RWPE1 (cell line): ENCODE data around the gene MRPS17.
A peak's percentile ranks its signal among the peaks of the same experiment; 100 is the strongest.

ENCODE experiments used
- CTCF ChIA-PET: fragments of 350-600 bp; sonication (Branson Sonifier 250); formaldehyde crosslinking; extraction: SDS; loops from one replicate; lab custom pipeline; 2021; lab: Yijun Ruan, JAX
- POLR2A ChIA-PET: fragments of 400-600 bp; formaldehyde crosslinking; extraction: SDS; loops from one replicate; lab custom pipeline; 2020; ENCODE audit warnings: antibody characterized with exemption; ENCODE audit not compliant: low non-redundant PET; lab: Yijun Ruan, JAX
- DNase-seq: peaks from one replicate; pipeline ENCODE4 v3.0.0; 2012; ENCODE audit warnings: low spot score
- H3K27ac ChIP-seq: fragments of 450-650 bp; 2 replicates; pipeline ENCODE4 v1.5.1; 2017
- TF ChIP-seq, protein P1 (sequence below): fragments of 450-650 bp; conservative IDR thresholded peaks from 2 replicates; pipeline ENCODE4 v1.5.1; 2017; ENCODE audit warnings: low read depth, mild to moderate bottlenecking

The MRPS17 gene

DNA sequence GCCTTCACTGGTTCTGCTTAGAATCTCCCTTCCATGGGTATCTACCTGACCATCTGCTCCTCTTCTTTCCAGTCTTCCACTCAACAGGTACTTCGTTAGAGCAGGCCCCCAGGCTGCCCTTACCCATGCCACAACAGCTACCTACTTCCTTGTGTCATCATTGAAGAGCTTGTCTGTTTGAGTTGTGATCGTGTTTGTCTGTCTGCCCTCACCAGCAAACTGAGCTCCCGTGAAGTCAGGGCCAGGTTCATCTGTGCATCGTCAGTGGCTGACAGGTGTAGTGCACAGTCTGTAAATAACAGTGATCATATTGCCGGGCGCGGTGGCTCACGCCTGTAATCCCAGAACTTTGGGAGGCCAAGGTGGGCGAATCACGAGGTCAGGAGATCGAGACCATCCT, 17.7 kb downstream of the MRPS17 start:
- ChIA-PET CTCF (interaction anchor here (0.9 kb wide), 1 partner anchor 188 kb away, joined by 3 read pairs; no protein-coding TSS in a partner anchor), POLR2A (no interaction called here)
- DNase-seq, result no peak
- peak overlapping the region; percentile 99 for H3K27ac ChIP-seq
- TF ChIP-seq, protein P1, sequence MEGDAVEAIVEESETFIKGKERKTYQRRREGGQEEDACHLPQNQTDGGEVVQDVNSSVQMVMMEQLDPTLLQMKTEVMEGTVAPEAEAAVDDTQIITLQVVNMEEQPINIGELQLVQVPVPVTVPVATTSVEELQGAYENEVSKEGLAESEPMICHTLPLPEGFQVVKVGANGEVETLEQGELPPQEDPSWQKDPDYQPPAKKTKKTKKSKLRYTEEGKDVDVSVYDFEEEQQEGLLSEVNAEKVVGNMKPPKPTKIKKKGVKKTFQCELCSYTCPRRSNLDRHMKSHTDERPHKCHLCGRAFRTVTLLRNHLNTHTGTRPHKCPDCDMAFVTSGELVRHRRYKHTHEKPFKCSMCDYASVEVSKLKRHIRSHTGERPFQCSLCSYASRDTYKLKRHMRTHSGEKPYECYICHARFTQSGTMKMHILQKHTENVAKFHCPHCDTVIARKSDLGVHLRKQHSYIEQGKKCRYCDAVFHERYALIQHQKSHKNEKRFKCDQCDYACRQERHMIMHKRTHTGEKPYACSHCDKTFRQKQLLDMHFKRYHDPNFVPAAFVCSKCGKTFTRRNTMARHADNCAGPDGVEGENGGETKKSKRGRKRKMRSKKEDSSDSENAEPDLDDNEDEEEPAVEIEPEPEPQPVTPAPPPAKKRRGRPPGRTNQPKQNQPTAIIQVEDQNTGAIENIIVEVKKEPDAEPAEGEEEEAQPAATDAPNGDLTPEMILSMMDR, result no peak

DNA sequence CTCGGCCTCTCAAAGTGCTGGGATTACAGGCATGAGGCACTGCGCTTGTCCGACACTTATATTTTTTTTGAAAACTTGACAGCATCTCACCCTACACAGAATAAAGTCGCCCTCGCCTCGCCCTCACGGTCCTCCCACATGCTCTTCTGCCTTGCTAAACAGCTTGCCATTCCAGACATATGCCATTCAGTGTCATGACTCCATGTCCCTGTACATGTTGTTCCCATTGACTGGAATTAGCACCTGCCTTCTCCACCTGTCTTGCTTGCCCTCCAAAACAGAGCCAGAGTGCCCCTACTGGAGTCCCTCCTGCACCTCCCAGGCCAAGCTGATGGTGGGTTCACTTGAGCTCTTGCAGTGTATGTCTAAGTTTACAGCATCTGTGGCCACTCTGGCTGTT, 18.9 kb downstream of the MRPS17 start:
- TF ChIP-seq, protein P1, result no peak
- peak overlapping the region; percentile 34 for H3K27ac ChIP-seq
- DNase-seq, result no peak
- POLR2A ChIA-PET, result no interaction called here
- CTCF ChIA-PET, result no interaction called here

GRCh38 chr7:55970978-55971377, 19.3 kb downstream of the MRPS17 start:
- H3K27ac ChIP-seq, result peak overlapping the region; percentile 34
- no peak for DNase-seq
- TF ChIP-seq, protein P1, result no peak
- ChIA-PET CTCF (no interaction called here), POLR2A (no interaction called here)

DNA sequence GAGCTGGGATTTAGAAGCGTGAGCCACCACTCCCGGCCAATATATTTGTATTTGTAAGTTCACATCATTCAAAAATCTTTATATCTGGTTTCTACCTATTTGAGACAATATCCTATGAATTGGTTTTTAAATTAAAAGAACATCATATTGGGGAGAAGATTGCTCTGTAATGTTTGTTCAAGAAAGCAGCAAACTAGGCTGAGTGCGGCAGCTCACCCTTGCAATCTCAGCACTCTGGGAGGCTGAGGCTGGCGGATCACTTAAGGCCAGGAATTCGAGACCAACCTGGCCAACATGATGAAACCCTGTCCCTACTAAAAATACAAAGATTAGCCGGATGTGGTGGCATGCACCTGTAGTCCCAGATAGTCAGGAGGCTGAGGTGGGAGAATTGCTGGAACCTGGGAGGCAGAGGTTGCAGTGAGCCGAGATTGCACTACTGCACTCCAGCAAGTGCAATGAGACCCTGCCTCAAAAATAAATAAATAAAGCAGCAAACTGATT, 22.1 kb downstream of the MRPS17 start:
- H3K27ac ChIP-seq, result peak overlapping the region; percentile 27
- no peak for DNase-seq
- CTCF ChIA-PET, result interaction anchor here (0.6 kb wide), 1 partner anchor 719 kb away, joined by 5 read pairs; no protein-coding TSS in a partner anchor
- POLR2A ChIA-PET, result interaction anchor here (0.6 kb wide), 1 partner anchor 21 kb away, joined by 3 read pairs; no protein-coding TSS in a partner anchor
- TF ChIP-seq, protein P1, result no peak

GRCh38 chr7:55975988-55976633, 24.4 kb downstream of the MRPS17 start:
- POLR2A ChIA-PET, result no interaction called here
- TF ChIP-seq, protein P1, result no peak
- CTCF ChIA-PET, result interaction anchor here (1.1 kb wide), 1 partner anchor 368 kb away, joined by 4 read pairs; no protein-coding TSS in a partner anchor
- DNase-seq, result no peak
- H3K27ac ChIP-seq, result peak overlapping the region; percentile 89

DNA sequence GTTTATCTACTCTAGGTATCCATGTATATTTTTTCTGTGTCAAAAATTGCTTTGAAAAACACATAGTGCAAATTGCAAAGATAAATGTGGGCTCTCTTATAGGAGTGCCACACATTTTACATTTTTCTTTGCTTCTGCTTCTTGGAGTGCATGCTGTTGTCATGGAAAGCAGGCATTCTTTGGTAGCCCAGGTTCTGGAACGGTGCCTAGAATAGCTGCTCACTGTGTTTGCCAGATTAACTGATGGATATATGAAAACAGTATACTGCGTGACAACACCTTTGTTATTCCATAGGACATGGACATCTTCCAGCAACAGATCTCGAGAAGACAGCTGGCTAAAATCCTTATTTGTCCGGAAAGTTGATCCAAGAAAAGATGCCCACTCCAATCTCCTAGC, 26.2 kb downstream of the MRPS17 start:
- peak; percentile 32 for DNase-seq
- no peak overlapping the region for H3K27ac ChIP-seq
- POLR2A ChIA-PET, result interaction anchor here (0.6 kb wide), 1 partner anchor 26 kb away, joined by 3 read pairs; the partner anchor contains the start of gene MRPS17
- TF ChIP-seq, protein P1, result no peak
- CTCF ChIA-PET, result interaction anchor here (0.7 kb wide), 1 partner anchor 13 kb away, joined by 3 read pairs; no protein-coding TSS in a partner anchor
